HG03025 (cell line): ENCODE data around the gene MYOD1.

Source experiments
- ATAC-seq: cut with Tn5 transposase; IDR thresholded peaks from one replicate; pipeline ENCODE4 v1.9.1; 2021; ENCODE audit warnings: mild to moderate bottlenecking, moderate library complexity; ENCODE audit not compliant: unreplicated experiment, low FRiP score

The MYOD1 gene

DNA sequence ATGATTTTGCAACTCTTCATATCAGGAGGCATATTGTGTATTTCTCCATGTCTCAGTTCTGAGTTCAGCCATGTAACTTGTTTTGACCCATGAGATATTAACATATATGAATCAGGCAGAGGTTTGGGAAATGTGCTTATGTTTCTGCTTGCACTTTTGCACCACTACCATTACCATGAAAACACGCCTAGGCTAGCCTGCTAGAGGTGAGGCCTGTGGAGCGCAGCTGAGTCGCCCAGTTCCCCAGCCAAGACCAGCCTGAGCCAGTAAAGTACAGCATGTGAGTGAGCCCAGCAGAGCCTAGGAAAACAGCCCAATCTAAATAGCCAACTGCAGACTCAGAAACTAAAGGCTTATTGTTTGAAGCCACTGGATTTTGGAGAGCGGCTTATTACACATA lies 18.4 kb upstream of the MYOD1 start:
- ATAC-seq, result no peak

DNA sequence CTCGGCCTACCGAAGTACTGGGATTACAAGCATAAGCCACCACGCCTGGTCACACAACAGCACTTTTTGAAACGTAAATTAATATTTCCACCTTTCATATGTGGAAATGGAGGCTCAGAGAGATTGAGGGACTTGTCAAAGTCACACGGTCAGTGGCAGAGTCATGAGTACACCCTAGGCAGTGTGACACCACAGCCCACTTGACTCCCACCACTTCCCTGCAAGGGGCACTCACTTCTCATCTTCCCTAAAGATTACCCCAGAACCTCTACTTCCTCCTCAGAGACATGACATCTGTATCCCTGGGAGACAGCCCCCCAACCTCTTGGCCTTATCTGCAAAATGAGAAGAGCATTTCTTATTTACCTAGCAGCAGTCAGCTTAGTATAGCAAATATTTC lies 16.5 kb upstream of the MYOD1 start:
- ATAC-seq, result no peak

DNA sequence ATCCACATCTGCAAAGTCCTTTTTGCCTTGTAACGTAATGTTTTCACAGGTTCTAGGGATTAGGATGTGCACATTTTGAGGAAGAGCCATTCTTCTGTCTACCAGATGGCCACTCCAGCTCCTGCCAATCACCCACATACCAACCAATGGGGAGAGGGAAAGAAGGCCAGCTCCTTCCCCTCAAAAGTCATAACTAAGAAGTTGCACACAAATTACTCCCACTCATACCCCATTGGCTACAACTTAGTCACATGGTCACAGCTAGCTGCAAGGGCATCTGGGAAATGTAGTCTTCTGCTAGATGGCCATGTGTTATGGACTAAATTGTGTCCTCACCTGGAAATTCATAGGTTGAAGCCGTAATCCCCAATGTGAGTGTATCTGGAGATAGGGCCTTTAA lies 15.4 kb upstream of the MYOD1 start:
- ATAC-seq, result no peak

DNA sequence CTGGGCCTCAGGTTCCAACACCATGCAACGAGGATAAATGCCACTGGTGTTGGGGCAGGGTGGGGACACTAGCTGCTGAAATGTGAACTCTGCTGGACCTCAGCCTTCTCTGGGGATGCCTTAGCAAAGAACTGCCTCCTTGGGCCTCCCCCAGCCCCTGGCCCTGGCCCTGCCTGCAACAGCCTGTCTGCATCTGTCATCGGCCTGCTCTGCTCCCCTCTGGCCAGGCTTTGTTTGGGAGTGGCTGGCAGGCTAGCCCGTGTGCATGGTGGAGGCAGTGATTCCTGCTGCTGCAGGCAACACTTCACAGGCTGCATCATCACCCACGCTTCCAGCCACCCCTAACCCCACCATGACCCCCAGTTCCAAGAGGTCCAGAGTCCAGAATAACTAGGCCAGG lies 11.5 kb upstream of the MYOD1 start:
- no peak for ATAC-seq

DNA sequence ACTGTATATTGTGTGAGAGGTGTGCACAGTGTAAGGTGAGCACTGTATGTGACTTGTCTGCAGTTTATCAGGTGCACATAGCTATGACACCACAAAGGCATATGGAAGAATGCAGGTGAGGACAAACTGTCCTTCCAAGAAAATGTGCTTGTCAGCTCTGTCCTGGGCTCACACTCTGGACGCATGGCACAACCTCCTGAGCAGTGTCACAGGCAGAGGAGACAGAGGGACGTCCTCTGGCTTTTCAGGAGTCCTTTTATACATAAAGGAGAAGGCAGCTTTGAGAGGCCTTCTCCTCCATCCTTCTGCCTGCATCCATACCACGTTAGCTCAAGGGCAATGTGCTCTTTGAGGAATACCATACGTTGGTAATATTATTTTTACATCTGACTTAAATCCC lies 7.5 kb upstream of the MYOD1 start:
- ATAC-seq, result no peak

DNA sequence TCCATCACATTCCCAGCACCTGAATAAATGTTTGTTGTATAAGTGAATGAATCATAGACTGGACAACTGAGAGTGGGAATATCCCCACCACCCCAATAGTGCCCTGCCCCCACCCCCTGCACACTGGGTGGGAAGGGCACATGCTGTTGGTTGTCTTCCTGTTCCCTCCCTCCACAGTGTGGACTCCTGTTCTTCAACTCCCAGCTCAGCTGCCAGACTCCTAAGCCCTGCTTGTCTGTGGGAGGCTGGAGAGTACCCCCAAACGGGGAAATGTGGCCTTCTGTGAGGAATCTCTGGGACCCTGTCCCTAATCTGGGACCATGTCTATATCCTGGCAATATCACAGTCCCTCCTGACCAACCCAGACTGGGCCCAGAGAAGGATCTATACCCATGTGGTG lies 5.5 kb upstream of the MYOD1 start:
- no peak for ATAC-seq

DNA sequence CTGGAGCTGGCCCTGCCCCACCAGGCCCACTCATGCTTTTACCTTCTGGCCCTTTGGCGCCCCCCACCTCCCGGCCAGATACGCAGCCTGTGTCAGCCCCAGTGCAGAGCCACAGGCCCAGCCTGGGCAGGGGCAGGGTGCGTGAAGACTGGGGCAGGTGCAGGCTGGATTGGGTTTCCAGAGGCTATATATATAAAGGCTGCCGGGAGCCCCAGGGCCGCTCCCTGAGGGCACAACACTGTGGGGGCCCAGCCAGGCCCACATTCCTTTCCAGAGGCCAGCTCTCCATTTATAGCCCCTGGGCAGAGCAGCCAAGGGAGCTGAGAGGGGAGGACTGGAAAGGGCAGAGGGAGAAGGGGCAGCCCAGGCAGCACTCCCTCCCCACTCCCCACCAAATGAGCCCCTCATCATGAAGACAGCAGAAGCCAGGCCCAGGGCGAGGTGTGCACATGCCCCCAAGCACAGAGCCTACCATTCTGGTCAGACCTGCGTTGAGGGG lies 5.0 kb upstream of the MYOD1 start:
- no peak for ATAC-seq

DNA sequence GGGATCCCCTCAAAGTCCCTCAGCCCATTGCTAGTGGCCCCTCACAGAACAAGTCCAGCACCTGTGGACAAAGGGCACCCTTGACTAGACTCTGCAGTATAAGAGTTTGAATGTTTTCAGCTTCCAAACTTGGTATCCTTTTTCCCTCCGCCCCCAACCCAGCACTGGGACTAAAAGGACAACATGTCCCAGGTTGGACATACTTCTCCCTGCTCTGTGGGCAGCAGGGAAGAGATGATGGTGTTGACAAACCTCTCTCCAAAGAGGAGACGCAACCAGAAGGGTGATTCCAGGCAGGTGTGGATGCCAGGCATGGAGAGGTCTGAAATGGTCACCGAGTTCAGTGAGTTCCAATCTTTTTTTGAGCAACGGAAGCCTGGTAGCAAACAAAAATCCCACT lies 4.5 kb upstream of the MYOD1 start:
- ATAC-seq, result no peak

DNA sequence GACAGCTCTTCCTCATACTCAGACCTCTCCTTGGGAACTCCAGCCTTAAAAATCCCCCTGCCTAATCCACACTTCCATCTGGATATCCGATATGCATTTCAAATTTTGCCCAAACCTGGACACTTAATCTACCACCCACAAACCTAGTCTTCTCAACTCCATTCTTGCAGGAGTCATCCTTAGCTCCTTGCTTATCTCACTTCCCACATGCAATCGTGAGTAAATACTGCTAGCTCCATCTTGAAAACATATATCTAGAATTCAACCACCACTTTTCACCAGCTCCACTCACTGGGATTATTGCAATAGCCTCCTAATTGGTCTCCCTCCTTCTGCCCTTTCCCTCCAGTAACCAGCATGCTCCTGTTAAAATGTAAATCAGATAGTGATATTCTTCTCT lies 2.6 kb upstream of the MYOD1 start:
- ATAC-seq, result no peak

DNA sequence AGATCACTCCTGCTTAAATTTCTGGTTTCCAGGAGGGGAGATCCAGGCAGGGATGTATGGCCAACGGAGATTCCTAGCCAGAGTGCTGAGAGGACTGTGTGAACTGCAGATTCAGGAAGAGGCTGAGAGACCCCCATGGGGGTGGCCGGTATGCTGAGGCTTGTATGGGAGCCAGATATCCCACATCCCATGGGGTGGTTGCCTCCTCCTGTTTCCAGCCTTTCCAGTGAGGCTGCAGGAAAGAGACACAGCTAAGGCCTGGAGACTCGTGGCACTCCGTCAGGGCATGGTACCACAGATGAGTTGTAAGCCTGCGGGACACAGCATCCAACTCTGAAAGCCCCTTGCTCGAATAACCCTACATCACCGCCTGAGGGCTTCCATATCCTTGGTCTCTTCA lies 1.4 kb upstream of the MYOD1 start:
- ATAC-seq, result no peak

DNA sequence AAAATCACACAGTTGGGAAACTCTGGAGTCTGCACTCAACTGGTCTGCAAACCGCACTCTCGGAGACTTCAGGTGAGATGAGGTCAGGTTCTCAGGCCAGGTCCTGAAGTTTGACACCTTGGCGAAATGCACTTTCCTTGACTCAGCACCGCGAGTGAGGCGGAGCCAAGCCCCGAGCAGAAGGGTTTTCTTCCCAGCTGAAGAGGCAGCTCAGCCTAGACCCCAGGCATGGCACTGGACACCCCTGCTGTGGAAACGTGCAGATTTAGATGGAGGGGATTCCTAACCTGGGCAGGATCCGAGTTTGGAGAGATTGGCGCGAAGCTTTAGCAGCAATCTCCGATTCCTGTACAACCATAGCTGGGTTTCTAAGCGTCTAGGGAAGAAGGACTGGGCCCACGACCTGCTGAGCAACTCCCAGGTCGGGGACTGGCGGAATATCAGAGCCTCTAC lies 835 bp upstream of the MYOD1 start:
- ATAC-seq, result no peak

DNA sequence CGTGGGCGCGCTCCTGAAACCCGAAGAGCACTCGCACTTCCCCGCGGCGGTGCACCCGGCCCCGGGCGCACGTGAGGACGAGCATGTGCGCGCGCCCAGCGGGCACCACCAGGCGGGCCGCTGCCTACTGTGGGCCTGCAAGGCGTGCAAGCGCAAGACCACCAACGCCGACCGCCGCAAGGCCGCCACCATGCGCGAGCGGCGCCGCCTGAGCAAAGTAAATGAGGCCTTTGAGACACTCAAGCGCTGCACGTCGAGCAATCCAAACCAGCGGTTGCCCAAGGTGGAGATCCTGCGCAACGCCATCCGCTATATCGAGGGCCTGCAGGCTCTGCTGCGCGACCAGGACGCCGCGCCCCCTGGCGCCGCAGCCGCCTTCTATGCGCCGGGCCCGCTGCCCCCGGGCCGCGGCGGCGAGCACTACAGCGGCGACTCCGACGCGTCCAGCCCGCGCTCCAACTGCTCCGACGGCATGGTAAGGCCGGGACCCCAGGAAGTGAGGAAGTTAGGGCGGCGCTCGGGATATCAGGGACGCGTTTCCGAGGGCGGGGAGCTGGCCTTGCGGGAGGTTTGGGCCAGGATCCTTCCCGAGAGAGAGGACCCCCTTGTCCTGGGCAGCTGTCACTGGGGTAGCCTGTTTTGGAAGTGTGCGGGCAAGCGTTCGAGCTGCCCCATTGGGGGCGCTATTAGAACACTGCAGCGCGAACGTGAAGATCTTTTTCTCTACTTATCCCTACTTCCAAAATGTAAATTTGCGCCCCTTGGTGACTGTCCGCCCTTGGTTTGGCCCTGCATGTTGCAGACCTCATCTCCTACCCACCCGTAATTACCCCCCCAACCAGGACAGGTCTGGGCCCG lies 796 bp downstream of the MYOD1 start:
- ATAC-seq, result no peak

DNA sequence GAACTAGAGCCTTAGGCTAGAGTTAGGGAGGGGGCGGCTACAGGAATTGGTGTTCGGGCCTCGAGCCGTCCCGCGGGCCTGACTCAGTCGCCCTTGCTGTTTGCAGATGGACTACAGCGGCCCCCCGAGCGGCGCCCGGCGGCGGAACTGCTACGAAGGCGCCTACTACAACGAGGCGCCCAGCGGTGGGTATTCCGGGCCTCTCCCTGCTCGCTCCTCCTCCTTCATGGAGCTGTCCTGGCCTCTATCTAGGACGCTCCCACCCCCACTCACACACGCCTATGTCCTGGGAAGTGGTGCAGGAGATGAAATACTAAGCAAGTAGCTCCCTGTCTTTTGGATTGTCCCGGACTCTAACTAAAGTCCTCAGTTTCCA lies 1.4 kb downstream of the MYOD1 start:
- no peak for ATAC-seq

DNA sequence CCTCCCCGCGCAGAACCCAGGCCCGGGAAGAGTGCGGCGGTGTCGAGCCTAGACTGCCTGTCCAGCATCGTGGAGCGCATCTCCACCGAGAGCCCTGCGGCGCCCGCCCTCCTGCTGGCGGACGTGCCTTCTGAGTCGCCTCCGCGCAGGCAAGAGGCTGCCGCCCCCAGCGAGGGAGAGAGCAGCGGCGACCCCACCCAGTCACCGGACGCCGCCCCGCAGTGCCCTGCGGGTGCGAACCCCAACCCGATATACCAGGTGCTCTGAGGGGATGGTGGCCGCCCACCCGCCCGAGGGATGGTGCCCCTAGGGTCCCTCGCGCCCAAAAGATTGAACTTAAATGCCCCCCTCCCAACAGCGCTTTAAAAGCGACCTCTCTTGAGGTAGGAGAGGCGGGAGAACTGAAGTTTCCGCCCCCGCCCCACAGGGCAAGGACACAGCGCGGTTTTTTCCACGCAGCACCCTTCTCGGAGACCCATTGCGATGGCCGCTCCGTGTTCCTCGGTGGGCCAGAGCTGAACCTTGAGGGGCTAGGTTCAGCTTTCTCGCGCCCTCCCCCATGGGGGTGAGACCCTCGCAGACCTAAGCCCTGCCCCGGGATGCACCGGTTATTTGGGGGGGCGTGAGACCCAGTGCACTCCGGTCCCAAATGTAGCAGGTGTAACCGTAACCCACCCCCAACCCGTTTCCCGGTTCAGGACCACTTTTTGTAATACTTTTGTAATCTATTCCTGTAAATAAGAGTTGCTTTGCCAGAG lies 2.0 kb downstream of the MYOD1 start:
- no peak for ATAC-seq

DNA sequence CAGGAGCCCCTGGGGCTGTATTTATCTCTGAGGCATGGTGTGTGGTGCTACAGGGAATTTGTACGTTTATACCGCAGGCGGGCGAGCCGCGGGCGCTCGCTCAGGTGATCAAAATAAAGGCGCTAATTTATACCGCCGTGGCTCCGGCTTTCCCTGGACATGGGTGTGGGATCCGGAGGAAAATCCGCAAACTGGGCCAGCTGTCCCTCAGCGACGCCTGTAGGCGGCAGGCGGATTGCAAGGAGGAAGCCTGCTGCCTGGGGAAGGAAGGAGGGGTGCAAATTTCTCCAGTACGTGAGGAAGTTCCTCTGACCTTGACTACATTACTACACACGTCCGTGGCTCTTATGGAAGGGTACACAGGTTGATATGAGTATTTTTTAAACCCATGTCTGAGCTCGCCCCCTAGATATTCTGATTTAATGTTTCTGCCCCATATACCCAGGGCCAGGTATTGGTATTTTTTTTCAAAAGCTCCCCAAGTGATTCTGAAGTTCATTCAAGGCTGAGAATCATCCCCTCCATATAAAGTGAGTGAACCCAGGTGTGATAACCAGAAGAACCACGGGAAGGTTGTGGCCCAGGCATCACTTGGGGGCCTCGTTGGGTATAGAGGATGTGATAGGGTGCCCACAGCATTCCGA lies 2.8 kb downstream of the MYOD1 start:
- no peak for ATAC-seq

DNA sequence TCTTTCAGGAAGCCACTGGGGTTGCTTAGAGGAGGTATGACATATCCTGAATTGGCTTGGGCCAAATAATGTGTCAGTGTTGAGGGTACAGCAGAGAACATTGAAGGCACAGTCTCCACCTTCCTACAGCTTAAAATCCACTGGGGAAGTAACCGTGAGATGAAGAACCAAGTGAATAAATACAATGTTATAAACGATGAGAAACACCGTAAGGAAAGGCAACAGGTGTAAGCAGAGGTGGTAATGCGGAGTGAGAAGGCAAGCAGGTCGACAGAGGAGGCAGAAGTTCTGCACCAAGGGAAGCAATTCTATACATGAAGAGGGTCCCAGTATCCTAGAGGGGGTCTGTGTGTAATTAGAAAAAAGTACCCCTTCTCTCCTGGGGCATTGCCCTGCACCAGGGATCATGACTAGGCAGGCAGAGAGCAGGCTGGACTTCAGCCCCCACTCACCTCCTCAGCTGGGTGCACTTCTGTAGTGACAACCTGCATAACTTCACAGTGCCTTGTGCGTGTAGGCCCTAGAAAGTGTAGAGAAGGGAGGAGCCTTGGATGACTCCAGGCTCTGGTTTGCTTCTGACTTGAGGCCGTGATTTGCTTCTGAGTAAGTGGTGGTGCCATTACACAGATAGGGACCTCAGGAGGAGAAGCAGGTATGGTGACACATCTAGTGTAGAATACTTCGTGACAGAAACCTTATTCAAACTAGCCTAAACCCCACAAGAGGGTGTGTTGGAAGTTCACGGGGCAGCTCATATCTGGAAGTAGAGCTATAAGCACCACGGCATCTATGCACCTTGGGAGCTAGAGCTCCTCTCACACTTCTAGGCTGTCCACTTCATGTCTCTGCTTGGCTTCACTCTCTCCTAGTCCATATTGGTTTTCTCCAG lies 4.9 kb downstream of the MYOD1 start:
- no peak for ATAC-seq

DNA sequence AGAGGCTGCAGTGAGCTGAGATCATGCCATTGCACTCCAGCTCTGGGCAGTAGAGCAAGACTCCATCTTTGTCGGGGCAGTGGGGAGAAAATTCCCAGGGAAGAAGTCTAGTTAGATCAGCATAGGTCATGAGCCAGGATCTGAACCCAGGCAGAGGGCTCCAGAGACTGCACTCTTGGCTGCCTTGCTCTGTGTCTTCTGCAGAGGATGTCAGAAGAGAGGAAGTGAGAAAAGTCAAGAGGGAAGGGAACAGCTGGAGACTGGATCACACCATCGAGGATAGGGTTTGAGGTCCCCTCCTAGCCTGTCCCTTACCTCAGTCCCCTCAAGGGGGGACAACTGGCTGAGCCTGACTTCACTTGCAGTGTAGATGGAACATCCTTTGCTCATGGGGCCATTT lies 5.8 kb downstream of the MYOD1 start:
- ATAC-seq, result no peak

DNA sequence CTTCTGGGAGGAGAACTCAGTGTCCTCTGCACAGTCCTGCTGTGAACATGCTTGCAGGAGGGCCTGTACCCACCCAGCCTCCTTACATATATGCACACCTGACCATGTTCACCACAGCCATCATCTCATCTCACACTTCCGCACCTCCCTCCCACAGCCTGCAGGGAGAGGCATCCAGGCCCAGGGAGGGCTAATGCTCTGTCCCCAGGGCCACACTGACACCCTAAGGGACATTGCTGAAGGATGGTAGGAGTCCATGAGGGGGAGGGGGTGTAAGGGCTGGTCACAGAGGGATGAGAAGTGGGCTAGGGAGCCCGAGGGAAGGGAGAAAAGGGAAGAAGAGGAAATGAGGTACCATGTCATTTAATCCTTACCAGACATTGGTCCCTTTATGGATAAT lies 10.8 kb downstream of the MYOD1 start:
- ATAC-seq, result no peak

DNA sequence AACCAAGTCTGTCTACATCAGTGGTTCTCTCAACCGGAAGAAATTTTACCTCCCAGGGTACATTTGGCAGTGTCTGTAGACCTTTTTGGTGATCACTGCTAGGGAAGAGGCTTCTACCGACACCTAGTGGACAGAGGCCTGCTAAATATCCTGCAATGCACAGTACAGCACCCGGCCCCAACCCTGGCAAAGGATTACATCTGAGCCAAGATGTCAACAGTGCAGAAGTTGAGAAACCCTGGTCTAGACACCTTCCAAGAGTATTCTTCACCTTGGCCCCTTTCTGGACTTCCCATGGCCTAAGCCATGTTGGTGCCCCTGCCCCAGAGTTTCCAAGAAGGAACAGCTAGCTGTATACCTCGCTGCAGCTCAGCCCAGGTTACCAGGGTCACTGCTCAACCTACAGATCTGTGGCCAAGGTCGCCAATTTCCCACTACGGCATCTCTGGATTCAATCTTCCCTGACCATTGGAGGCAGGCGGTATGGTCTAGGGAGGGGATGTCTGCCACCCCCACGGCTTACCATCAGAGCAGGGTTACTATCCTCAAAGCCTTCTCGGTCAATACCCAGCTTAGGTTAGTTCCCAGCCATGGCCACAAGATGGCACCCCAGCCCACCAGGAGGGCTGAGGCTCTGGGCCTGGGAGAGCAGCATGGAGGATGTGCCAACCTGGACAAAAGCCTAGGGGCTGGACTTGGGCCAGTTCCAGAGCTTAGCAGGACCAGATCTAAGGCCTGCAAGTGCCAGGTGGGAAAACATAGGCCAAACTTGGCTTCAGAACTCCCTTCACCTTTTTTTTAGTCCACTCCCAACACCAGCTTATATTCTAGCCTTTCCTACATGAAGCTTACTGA lies 11.5 kb downstream of the MYOD1 start:
- ATAC-seq, result peak; percentile 76
